ENCODE measurements around the gene NUDT2.
A peak's percentile ranks its signal among the peaks of the same experiment; 100 is the strongest.
"Not testable (repeated sequence)": the region's sequence is repeated elsewhere in the genome, so short reads cannot be mapped to it uniquely, and the experiment has no call there.

Gene NUDT2

DNA sequence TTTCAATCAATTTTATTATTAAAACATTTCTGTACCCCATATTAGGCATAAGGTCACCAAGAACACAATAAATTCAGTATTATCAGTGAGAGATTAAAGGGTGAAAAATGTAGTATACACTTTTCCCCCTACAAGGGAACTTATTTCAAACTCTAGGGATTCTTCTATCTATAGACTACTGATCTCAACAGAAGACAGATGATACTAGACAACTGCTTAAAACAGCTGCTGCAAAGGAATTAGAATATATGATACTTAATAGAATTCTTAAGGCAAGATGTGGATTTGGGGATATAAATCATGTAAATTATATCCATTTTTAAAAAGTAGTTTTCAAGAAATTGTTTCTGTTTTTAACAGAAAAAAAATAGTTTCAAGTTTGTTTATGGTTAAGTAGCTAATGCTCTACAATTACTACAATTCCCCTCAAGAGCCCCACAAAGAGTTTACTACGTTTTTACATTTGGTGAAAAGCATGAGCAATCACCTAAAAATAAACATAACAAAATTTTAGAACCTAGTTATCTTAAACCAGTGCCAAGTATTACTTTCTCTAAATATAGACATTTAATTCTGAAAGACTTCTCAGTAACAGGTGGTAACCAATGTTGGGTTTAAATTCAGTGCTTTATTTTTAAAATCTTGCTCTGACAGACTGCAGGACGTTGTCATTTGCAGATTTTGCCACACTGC is 6.3 kb upstream of the NUDT2 start:
- intact Hi-C loops (cut with micrococcal nuclease): no loop called here
- Mint-ChIP-seq H3K4me3 (no peak overlapping the region), H3K27ac (no peak overlapping the region), H3K4me1 (ENCODE audit: low read depth) (peaks cover 22% of the 10 kb centered on the region), H3K27me3 (no peaks in the 10 kb centered on the region), H3K9me3 (no peaks in the 10 kb centered on the region), H3K36me3 (ENCODE audit: low read depth) (no peaks in the 10 kb centered on the region)

DNA sequence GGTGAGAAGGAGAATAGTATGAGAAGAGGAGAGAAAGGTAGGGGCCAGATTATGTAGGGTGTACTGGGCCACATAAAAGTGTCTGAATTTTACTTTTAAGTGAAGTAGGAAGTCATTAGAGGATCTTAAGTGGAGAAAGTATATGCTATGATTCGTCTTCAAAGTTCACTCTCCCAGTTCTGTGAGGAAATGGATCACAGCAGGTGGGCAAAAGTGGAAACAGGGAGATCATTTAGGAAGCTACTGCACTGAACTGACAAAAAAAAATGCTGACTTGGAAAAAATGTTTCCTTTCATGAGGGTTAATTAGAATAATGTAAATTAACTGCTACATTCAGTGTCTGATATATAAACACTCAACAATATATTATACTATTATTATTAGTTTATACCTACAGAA is 2.7 kb upstream of the NUDT2 start:
- Mint-ChIP-seq H3K27ac (no peak overlapping the region), H3K4me3 (no peak overlapping the region), H3K9me3 (no peaks in the 10 kb centered on the region), H3K4me1 (ENCODE audit: low read depth) (peaks cover 32% of the 10 kb centered on the region), H3K27me3 (no peaks in the 10 kb centered on the region), H3K36me3 (ENCODE audit: low read depth) (peaks cover 16% of the 10 kb centered on the region)
- intact Hi-C loops (cut with micrococcal nuclease): loop anchor here (5.0 kb wide), 1 partner anchor 199 kb away; the partner anchor contains the start of gene DCAF12

DNA sequence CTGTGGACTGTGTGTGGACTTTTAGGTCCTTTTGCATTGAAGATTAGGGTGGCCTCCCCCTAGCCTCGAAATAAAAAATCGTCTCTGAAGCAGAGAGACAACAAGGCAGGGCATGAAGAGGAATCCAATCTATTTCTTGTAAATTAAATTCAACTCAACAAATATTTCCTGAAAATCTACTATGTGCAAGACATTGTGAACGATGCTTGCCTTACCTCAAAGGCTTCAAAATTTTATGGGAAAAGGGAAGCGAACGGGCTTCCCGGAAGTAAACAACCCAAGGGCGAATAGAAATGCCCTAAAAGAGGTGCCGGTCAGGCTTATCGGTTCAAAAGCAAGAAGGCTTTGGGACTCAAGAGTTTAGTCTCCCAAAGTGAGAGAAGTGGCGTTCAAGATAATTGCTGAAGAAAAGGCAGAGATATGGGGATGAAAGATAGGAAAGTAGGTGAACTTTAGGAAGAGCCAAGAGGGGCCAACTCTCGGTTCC is 826 bp upstream of the NUDT2 start:
- H3K36me3 Mint-ChIP-seq (ENCODE audit: low read depth): peaks cover 16% of the 10 kb centered on the region
- no peaks in the 10 kb centered on the region for H3K27me3 Mint-ChIP-seq
- peak overlapping the region; percentile 95 for H3K27ac Mint-ChIP-seq
- no peaks in the 10 kb centered on the region for H3K9me3 Mint-ChIP-seq
- H3K4me1 Mint-ChIP-seq (ENCODE audit: low read depth): peaks cover 44% of the 10 kb centered on the region
- intact Hi-C loops (cut with micrococcal nuclease): loop anchor here (2.0 to 5.0 kb wide), 2 partner anchors 38 to 201 kb away; partner anchors contain the start of gene DCAF12
- H3K4me3 Mint-ChIP-seq: peak overlapping the region; percentile 90

DNA sequence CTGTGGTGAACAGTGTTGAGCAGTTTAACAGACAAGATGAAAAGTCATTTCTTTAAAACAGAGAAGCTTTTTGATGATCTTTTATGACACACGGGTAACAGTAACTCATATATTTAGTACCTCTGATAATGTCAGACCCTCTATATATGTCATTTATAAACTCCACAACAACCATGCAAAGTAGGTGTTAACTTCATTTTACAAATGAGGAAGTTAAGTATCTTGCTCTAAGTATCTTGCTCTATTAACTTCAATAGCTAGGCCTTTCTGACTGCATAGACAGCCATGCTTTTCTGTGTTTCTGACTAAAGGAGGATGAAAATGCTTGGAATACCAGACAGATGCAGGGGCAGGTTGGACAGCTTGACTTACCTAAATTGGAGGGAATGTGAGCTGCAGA is 1.8 kb downstream of the NUDT2 start:
- H3K4me3 Mint-ChIP-seq: no peak overlapping the region
- intact Hi-C loops (cut with micrococcal nuclease): no loop called here

DNA sequence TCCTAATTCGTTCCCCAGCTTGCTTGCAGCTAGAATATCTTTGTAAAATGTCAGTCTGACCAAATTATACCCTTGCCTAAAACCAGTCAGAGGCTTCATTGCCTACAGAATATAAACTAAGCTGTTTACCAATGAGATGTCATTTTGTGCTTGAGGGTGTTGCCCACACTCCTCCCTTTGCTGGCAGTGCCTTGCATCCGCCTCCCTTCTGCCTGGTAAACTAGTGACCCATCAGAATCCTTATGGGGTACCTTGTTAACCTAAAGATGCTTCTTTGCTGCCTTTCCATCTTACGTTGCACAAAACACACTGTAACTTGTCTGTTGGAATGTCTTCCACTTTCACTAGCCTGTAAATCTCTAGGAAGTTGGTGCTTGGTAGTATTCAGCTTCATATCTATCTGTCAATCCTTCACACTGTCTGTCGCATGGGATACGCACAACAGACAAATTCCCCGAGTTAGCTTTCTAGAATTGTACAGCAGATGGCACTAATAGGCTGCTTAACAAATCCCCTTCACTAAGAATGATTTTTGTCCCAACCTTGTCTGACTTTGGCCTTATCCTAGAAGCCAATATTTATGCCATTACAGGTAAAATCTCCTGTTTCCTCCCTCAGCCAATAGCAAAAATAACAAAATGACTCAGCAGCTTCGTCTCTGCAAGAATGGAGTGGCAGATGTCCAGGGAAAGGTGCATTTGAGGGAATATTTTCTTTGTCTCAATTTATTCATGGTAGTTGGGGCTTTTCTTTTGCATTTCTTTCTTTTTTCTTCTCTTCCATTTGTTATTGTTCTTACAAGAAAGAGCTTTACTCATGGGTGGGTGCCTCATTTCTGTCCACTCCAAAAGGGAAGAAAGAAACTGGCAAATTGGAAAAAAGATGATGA is 3.0 kb downstream of the NUDT2 start:
- H3K9me3 Mint-ChIP-seq: no peaks in the 10 kb centered on the region
- H3K36me3 Mint-ChIP-seq (ENCODE audit: low read depth): peaks cover 28% of the 10 kb centered on the region
- peaks cover 45% of the 10 kb centered on the region for H3K4me1 Mint-ChIP-seq (ENCODE audit: low read depth)
- H3K27ac Mint-ChIP-seq: no peak overlapping the region
- no peaks in the 10 kb centered on the region for H3K27me3 Mint-ChIP-seq
- intact Hi-C loops (cut with micrococcal nuclease): loop anchor here (1.0 to 2.0 kb wide), 2 partner anchors 47 to 168 kb away; no protein-coding TSS in a partner anchor
- H3K4me3 Mint-ChIP-seq: no peak overlapping the region

More for the DNA sequence above, 1.8 kb downstream of the NUDT2 start:
- Mint-ChIP-seq H3K27ac (no peak overlapping the region), H3K36me3 (ENCODE audit: low read depth) (peaks cover 17% of the 10 kb centered on the region), H3K4me1 (ENCODE audit: low read depth) (peaks cover 51% of the 10 kb centered on the region), H3K9me3 (no peaks in the 10 kb centered on the region), H3K27me3 (no peaks in the 10 kb centered on the region)

DNA sequence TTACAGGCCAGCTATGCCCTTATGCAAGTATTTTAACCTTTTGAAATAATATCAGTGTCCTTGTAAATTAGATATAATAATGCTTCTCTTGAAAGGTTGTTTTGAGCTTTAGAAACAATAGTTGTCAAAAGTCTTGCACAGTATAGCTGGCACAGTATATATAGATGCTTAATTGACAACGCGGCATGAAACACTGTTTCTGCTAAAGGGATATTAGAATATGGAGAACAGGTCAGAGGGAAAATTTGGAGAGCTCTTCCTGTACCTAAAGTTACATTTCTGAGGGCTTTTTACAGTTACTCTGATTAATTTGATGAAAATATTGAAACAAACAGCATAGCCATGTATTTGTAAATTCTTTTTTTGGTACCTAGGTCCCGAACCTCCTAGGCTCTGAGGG is 4.5 kb downstream of the NUDT2 start:
- Mint-ChIP-seq H3K36me3 (ENCODE audit: low read depth) (peaks cover 39% of the 10 kb centered on the region), H3K27ac (no peak overlapping the region), H3K4me1 (ENCODE audit: low read depth) (peaks cover 45% of the 10 kb centered on the region), H3K9me3 (no peaks in the 10 kb centered on the region), H3K4me3 (no peak overlapping the region), H3K27me3 (no peaks in the 10 kb centered on the region)
- intact Hi-C loops (cut with micrococcal nuclease): loop anchor here (2.0 kb wide), 1 partner anchor 167 kb away; no protein-coding TSS in a partner anchor

DNA sequence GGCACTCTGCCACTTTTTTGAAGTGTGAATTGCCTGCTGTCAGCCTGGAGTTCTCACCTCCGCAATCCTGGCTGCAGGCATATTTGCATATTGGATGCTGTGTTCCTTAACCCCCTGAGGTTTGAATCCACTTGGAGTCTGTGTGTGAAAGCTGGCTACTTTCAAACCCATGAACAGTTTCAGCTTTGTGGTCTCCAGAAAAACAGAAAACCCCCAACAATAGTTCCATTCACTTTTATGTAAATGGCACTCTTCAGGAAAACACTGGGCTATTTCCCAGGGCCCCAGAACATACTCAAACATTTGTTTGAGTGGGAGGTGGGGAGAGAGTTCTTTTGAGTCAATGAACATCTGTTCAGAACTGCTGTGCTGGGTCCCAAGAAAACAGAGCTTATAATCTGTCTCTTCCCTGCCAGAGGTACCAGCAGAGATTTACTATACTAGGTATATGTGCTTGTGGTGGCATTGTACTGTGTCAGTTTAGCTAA is 5.0 kb downstream of the NUDT2 start:
- Mint-ChIP-seq H3K27ac (no peak overlapping the region), H3K9me3 (no peaks in the 10 kb centered on the region), H3K36me3 (ENCODE audit: low read depth) (peaks cover 39% of the 10 kb centered on the region), H3K4me1 (ENCODE audit: low read depth) (peaks cover 45% of the 10 kb centered on the region), H3K27me3 (no peaks in the 10 kb centered on the region), H3K4me3 (no peak overlapping the region)
- intact Hi-C loops (cut with micrococcal nuclease): no loop called here

DNA sequence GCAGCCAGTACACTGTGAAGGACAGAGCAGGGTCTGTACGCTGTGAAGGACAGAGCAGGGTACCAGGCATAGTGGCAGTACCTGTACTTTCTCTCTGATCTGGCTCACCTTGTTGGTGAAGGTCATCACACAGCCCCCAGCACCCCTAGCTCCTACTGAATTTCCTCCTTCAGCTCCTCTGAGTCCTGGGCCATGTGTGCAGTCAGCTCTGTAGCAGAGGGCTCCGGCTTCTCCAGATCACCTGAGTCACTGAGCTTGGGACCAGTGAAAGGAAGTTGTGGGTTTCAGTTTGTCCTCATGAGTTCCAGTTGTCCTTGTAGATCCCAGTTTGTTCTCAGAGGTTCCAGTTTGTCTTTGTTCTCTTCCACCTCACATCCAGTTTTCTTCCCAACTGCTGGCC is 5.5 kb downstream of the NUDT2 start:
- H3K4me3 Mint-ChIP-seq: no peak overlapping the region
- intact Hi-C loops (cut with micrococcal nuclease): no loop called here

DNA sequence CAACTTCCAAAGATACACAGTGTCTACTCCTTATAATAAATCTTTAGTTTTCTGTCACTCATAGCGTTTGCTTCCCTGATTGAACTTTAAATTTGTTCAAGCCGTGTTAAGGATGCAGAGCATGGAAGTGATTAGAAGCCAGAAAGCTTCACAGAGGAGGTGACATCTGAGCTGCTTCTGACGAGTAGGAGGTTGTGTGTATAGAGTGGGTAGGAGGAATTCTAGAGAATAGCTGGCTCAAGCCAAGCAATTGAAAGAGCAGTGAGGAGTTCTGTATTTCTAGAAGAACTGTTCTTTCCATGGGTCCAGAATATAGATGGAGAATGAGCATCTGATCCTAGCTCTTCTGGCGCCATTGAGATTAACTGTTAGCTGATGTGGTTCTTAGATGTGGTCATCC is 6.0 kb downstream of the NUDT2 start:
- intact Hi-C loops (cut with micrococcal nuclease): no loop called here
- Mint-ChIP-seq H3K4me3 (no peak overlapping the region), H3K27ac (no peak overlapping the region), H3K9me3 (no peaks in the 10 kb centered on the region), H3K27me3 (no peaks in the 10 kb centered on the region), H3K4me1 (ENCODE audit: low read depth) (peaks cover 42% of the 10 kb centered on the region), H3K36me3 (ENCODE audit: low read depth) (peaks cover 41% of the 10 kb centered on the region)

More for the DNA sequence above, 5.5 kb downstream of the NUDT2 start:
- Mint-ChIP-seq H3K9me3 (no peaks in the 10 kb centered on the region), H3K36me3 (ENCODE audit: low read depth) (peaks cover 39% of the 10 kb centered on the region), H3K27ac (no peak overlapping the region), H3K4me1 (ENCODE audit: low read depth) (peaks cover 42% of the 10 kb centered on the region), H3K27me3 (no peaks in the 10 kb centered on the region)

DNA sequence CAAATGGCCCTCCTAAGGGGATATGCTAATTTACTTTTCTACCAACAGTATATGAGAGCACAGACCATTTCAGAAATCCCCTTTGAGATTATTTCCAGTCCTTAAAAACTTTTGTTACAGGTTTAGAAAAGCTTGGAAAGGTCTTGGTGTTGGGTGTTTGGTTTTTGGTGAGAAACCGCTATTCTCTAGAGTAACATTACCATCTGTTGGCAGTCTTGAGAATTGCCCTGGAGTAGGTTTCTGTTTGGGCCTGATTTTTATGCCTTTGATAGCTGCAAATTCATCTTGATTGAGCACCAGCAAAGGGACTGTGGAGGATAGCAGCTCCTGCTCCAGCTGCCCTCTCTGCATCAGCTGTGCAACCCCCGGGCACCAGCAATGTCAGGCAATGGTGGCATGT is 8.0 kb downstream of the NUDT2 start:
- H3K4me3 Mint-ChIP-seq: no peak overlapping the region
- no peaks in the 10 kb centered on the region for H3K9me3 Mint-ChIP-seq
- intact Hi-C loops (cut with micrococcal nuclease): no loop called here
- peaks cover 53% of the 10 kb centered on the region for H3K36me3 Mint-ChIP-seq (ENCODE audit: low read depth)
- peaks cover 48% of the 10 kb centered on the region for H3K4me1 Mint-ChIP-seq (ENCODE audit: low read depth)
- no peaks in the 10 kb centered on the region for H3K27me3 Mint-ChIP-seq
- H3K27ac Mint-ChIP-seq: no peak overlapping the region

DNA sequence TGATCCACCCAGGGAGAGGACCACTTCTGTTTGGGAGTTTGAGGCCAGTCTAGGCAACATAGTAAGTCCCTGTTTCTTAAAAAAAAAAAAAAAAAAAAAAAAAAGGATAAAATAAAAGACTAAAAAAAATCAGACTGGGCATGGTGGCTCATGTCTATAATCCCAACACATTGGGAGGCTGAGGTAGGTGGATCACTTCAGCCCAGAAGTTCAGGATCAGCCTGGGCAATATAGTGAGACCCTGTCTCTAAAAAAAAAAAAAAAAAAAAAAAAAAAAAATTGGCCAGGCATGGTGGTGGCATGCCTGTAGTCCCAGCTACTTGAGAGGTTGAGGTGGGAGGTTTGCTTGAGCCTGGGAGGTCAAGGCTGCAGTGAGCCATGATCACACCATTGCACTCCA is 8.7 kb downstream of the NUDT2 start:
- Mint-ChIP-seq H3K4me1 (ENCODE audit: low read depth) (peaks cover 46% of the 10 kb centered on the region), H3K36me3 (ENCODE audit: low read depth) (peaks cover 56% of the 10 kb centered on the region)
- H3K9me3 Mint-ChIP-seq; H3K27me3 Mint-ChIP-seq; intact Hi-C loops (cut with micrococcal nuclease); H3K4me3 Mint-ChIP-seq; H3K27ac Mint-ChIP-seq: not testable (repeated sequence)

DNA sequence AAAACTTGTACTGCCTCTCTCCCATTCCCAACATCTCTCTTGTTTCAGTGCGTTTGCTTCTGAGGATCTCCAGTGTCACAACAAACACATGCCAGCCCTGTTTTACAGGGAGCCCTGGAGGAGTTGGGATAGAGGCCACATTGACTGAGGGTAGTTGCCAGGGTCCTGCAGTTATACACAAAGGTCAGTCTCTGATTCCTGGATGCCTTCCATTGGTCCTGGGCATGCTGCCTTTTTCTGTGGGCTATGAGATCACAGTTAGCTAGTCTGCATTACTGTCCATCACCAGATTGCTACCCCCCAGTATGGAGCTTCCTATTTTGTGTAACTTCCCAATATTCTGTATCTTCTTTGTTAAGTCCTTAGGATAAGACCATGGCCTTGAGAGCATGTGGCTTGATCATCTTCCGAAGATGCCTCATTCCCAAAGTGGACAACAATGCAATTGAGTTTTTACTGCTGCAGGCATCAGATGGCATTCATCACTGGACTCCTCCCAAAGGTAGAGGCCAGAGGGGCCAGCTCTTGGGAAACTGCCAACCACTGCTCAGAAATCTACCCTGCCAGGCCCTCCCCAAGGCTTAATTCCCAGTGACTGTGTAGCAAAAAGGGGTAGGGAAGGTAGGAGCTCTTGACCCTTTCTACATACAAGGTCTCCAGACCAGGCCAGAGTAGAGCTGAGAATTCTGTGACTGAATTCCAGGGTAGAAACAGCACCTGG is 9.5 kb downstream of the NUDT2 start:
- Mint-ChIP-seq H3K9me3 (no peaks in the 10 kb centered on the region), H3K27me3 (no peaks in the 10 kb centered on the region), H3K4me1 (ENCODE audit: low read depth) (peaks cover 51% of the 10 kb centered on the region), H3K36me3 (ENCODE audit: low read depth) (peaks cover 63% of the 10 kb centered on the region), H3K27ac (no peak overlapping the region), H3K4me3 (no peak overlapping the region)
- intact Hi-C loops (cut with micrococcal nuclease): no loop called here

DNA sequence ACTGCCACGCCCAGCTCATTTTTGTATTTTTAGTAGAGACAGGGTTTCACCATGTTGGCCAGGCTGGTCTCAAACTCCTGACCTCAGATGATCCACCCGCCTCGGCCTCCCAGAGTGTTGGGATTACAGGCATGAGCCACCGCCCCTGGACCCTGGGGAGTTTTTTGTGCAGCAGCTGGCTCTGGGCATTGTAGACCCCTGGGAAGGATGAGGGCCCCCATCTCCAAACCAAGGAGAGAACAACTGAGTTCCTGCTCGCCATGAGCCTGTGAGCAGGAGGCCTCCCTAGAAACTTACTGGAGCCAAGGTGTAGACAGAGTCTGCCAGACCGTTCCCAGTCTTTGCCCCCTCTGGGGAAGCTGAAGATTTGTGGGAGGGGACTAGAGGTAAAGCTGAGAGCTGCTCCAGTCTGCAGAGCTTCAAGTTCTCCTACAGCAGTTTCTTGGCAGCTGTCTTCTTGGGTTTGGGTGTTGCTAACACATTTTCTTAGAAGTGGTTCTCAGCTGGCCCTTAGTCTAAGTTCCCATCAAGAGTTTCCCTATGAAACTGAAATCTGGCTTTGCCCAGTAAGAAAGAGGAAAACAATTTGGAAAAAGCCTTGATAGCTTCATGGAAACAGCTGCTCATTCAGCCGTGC is 12.4 kb downstream of the NUDT2 start:
- H3K4me3 Mint-ChIP-seq: no peak overlapping the region
- no peaks in the 10 kb centered on the region for H3K27me3 Mint-ChIP-seq
- peaks cover 34% of the 10 kb centered on the region for H3K4me1 Mint-ChIP-seq (ENCODE audit: low read depth)
- H3K36me3 Mint-ChIP-seq (ENCODE audit: low read depth): peaks cover 83% of the 10 kb centered on the region
- intact Hi-C loops (cut with micrococcal nuclease): no loop called here
- H3K9me3 Mint-ChIP-seq: no peaks in the 10 kb centered on the region
- peak overlapping the region; percentile 78 for H3K27ac Mint-ChIP-seq
